Left lung (tissue), 10 donors: ENCODE data around the gene RARS1. TPM values are rescaled to one million over a fixed set of nuclear protein-coding genes. Genes with fewer than 3 reads are reported as not detected.
"Not testable (repeated sequence)": the region's sequence is repeated elsewhere in the genome, so short reads cannot be mapped to it uniquely, and the experiment has no call there.

Experiments used
- ATAC-seq: fragments of 200-7000 bp; cut with Tn5 transposase; one replicate; pipeline ENCODE4 v1.9.1; 2020; ENCODE audit warnings: moderate library complexity
- DNase-seq, 4 donors: peaks; one replicate each; pipeline ENCODE4 v3.0.0-alpha.2; 2013 to 2020
- H3K27ac ChIP-seq, 2 donors: fragments of 200-600 bp; sonication (generic) in 1 of 2; one replicate each; pipeline versions ENCODE4 v1.5.0 to v1.8.0; 2020 to 2021
- H3K27me3 ChIP-seq, 2 donors: fragments of 200-600 bp; sonication (generic) in 1 of 2; one replicate each; pipeline versions ENCODE4 v1.5.0 to v1.8.0; 2020 to 2021
- H3K36me3 ChIP-seq, 2 donors: fragments of 200-600 bp; sonication (generic) in 1 of 2; one replicate each; pipeline versions ENCODE4 v1.5.0 to v1.8.0; 2020 to 2021
- H3K4me1 ChIP-seq, 2 donors: fragments of 200-600 bp; one replicate each; pipeline ENCODE4 v1.8.0; 2021
- H3K4me3 ChIP-seq, 2 donors: fragments of 200-600 bp; sonication (generic) in 1 of 2; one replicate each; pipeline versions ENCODE4 v1.5.0 to v1.8.0; 2020 to 2021; ENCODE audit warnings: mild to moderate bottlenecking in 1 of 2
- H3K9me3 ChIP-seq, 2 donors: fragments of 200-600 bp; sonication (generic) in 1 of 2; one replicate each; pipeline versions ENCODE4 v1.5.0 to v1.8.0; 2020 to 2021
- intact Hi-C, 2 donors: fragments of 100-400 bp; cut with DNase I; formaldehyde crosslinking; loops; one replicate each; pipeline versions ENCODE4 v1.11.2 to v1.14.2; 2022
- polyA plus RNA-seq, 6 donors: library from polyadenylated mRNA; unstranded; fragments of 120-200 nt; gene quantifications; one replicate each; pipeline ENCODE4 v1.2.1, GENCODE V29; 2013; ENCODE audit not compliant: insufficient read length in 6 of 6
- total RNA-seq, 2 donors: library from RNA; stranded (reverse); fragmentation: NEBNext Ultra II Directional; extraction: Animal tissue kit (Norgen Biotek cat#: 25700); gene quantifications; one replicate each; pipeline ENCODE4 v1.2.1, GENCODE V29; 2021
- TF ChIP-seq, protein P1 (sequence below), 2 donors: fragments of 200-600 bp; sonication (generic) in 1 of 2; IDR thresholded peaks; one replicate each; pipeline versions ENCODE4 v1.5.0 to v1.8.0; 2021; ENCODE audit warnings: antibody characterized with exemption in 2 of 2
- donor health status: DM: no; HTN: yes; CAD: no.
- donor health status: DM: no; HTN: no; CAD: no.

RARS1 gene
- total and polyA plus RNA-seq, 8 donors, result 67.2 to 88.3 (median 76.9) TPM

GRCh38 chr5:168530621-168531150 lies 44.4 kb downstream of the RARS1 start:
- DNase-seq (no peak), ATAC-seq (no peak)
- intact Hi-C loops, result no loop called here
- peaks cover 31 to 63% of the 10 kb centered on the region in 2 donors for H3K27me3 ChIP-seq
- H3K27ac ChIP-seq, result no peak overlapping the region
- H3K9me3 ChIP-seq, result no peaks in the 10 kb centered on the region
- TF ChIP-seq, protein P1, sequence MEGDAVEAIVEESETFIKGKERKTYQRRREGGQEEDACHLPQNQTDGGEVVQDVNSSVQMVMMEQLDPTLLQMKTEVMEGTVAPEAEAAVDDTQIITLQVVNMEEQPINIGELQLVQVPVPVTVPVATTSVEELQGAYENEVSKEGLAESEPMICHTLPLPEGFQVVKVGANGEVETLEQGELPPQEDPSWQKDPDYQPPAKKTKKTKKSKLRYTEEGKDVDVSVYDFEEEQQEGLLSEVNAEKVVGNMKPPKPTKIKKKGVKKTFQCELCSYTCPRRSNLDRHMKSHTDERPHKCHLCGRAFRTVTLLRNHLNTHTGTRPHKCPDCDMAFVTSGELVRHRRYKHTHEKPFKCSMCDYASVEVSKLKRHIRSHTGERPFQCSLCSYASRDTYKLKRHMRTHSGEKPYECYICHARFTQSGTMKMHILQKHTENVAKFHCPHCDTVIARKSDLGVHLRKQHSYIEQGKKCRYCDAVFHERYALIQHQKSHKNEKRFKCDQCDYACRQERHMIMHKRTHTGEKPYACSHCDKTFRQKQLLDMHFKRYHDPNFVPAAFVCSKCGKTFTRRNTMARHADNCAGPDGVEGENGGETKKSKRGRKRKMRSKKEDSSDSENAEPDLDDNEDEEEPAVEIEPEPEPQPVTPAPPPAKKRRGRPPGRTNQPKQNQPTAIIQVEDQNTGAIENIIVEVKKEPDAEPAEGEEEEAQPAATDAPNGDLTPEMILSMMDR (IDR thresholded peaks at IDR 0.05), result no peak
- no peaks in the 10 kb centered on the region for H3K36me3 ChIP-seq
- no peak overlapping the region for H3K4me3 ChIP-seq
- H3K4me1 ChIP-seq, result no peaks in the 10 kb centered on the region

DNA sequence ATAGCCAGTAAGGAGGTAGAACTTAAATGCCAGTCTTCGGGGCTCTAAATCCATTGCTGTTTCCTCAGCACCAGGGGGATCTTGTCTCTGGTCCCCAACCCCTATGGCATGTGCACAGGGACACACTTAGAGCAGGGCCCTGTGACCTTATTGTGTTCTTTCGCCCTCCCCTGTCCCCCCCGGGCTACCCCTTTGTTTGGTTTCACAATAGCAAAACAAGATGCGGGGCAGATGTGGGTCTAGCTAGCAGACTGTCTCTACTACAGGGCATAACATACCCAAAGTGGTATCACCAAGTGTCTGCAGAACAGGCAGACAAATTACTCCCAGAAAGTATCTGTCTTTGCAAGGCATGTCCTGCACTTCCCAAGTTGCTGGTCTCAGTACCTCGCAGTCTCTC lies 44.9 kb downstream of the RARS1 start:
- intact Hi-C loops, result no loop called here
- H3K27me3 ChIP-seq, result peaks cover 31 to 63% of the 10 kb centered on the region in 2 donors
- DNase-seq, result no peak
- TF ChIP-seq, protein P1 (IDR thresholded peaks at IDR 0.05), result no peak
- no peaks in the 10 kb centered on the region for H3K36me3 ChIP-seq
- no peak overlapping the region for H3K27ac ChIP-seq
- ATAC-seq, result no peak
- H3K9me3 ChIP-seq, result no peaks in the 10 kb centered on the region
- H3K4me3 ChIP-seq, result no peak overlapping the region
- H3K4me1 ChIP-seq, result no peaks in the 10 kb centered on the region

DNA sequence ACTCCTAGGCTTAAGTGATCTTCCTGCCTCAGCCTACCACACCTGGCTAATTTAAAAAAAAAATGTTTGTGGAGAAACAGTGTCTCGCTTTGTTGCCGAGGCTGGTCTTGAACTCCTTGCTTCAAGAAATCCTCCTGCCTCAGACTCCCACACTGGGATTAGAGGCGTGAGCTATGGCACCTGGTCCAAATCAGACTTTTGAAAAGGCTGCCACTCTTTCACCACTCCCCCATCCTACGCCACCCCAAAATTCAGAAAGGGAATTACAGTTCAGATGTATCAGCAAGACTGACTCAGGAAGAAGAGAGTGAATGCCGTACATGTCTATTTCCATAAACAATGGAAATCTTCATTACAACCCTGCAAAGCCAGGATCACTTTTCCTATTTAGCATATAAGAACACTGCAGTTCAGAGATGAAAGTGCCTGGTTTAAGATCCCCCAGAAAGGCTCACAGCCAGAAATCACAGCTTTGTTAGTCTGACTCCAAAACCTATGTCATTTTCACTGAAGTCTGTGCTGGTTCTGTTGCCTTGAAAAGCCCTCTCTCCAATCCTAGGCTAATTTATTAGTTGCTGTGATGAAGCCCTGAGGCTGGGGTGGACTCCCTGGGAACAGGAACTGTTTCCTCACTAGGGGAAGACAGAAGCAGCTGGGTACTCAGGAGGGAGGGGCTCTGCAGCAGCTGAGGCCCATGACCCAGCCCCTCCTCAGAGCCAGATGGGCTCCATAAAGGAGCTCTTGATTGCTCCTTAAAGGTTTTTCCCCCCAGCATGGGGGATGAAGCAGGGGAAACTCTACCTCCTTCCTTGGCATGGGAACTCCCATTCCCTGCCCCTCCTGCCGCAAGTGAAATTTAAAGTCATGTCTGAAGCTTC lies 46.0 kb downstream of the RARS1 start:
- DNase-seq, result no peak
- Histone ChIP-seq H3K27me3 (peaks cover 31 to 63% of the 10 kb centered on the region in 2 donors), H3K36me3 (no peaks in the 10 kb centered on the region), H3K4me3 (no peak overlapping the region), H3K4me1 (no peaks in the 10 kb centered on the region), H3K9me3 (no peaks in the 10 kb centered on the region), H3K27ac (no peak overlapping the region)
- ATAC-seq, result no peak
- TF ChIP-seq, protein P1 (IDR thresholded peaks at IDR 0.05), result no peak
- intact Hi-C loops, result no loop called here

- H3K4me1 ChIP-seq, DNase-seq, ATAC-seq, H3K36me3 ChIP-seq, H3K9me3 ChIP-seq, intact Hi-C loops, H3K27ac ChIP-seq, H3K4me3 ChIP-seq: not testable (repeated sequence)
- peaks cover 20 to 44% of the 10 kb centered on the region in 2 donors for H3K27me3 ChIP-seq
Measured at GRCh38 chr5:168534351-168534750, 48.1 kb downstream of the RARS1 start.

GRCh38 chr5:168537176-168537575 lies 50.9 kb downstream of the RARS1 start:
- H3K27me3 ChIP-seq, result peaks cover 0 to 17% of the 10 kb centered on the region in 2 donors
- TF ChIP-seq, protein P1 (IDR thresholded peaks at IDR 0.05), result no peak
- no peak overlapping the region for H3K4me3 ChIP-seq
- H3K27ac ChIP-seq, result no peak overlapping the region
- no peaks in the 10 kb centered on the region for H3K9me3 ChIP-seq
- no peaks in the 10 kb centered on the region for H3K36me3 ChIP-seq
- intact Hi-C loops, result no loop called here
- DNase-seq (no peak), ATAC-seq (no peak)
- H3K4me1 ChIP-seq, result no peaks in the 10 kb centered on the region
